WTC11 (cell line): Measurements from ENCODE around the gene ARHGEF33.

Source experiments
- CTCF ChIP-seq: fragments of 200-600 bp; IDR thresholded peaks from 2 replicates; pipeline ENCODE4 v1.8.0; 2022; ENCODE audit warnings: antibody characterized with exemption
- IRF2 ChIP-seq: sonication (generic); formaldehyde crosslinking; IDR thresholded peaks from 2 replicates; pipeline ENCODE4 v1.8.0; 2022; ENCODE audit warnings: low read depth, missing genetic modification reagents, borderline replicate concordance
- MYBL2 ChIP-seq: sonication (generic); formaldehyde crosslinking; IDR thresholded peaks from 2 replicates; pipeline ENCODE4 v1.8.1; 2023; ENCODE audit warnings: mild to moderate bottlenecking, moderate library complexity, missing genetic modification reagents
- NFYB ChIP-seq: sonication (generic); formaldehyde crosslinking; conservative IDR thresholded peaks from 2 replicates; pipeline ENCODE4 v1.8.0; 2022; ENCODE audit warnings: low read depth, missing genetic modification reagents
- NR3C1 ChIP-seq: sonication (generic); formaldehyde crosslinking; conservative IDR thresholded peaks from 2 replicates; pipeline ENCODE4 v1.8.1; 2023; ENCODE audit warnings: low read depth, mild to moderate bottlenecking, missing genetic modification reagents
- SMAD3 ChIP-seq: sonication (generic); formaldehyde crosslinking; IDR thresholded peaks from 2 replicates; pipeline ENCODE4 v1.8.0; 2022; ENCODE audit warnings: missing genetic modification reagents, mild to moderate bottlenecking, borderline replicate concordance
- TEAD4 ChIP-seq: sonication (generic); formaldehyde crosslinking; IDR thresholded peaks from 2 replicates; pipeline ENCODE4 v1.8.0; 2022; ENCODE audit warnings: mild to moderate bottlenecking, missing genetic modification reagents
- ZMAT4 ChIP-seq: fragments of 250-450 bp; sonication (Bioruptor Pico); IDR thresholded peaks from 2 replicates; pipeline ENCODE4 v1.9.0; 2021; ENCODE audit warnings: mild to moderate bottlenecking
- TF ChIP-seq, protein P1 (sequence below): sonication (generic); formaldehyde crosslinking; IDR thresholded peaks from 2 replicates; pipeline ENCODE4 v1.8.0; 2023; ENCODE audit warnings: mild to moderate bottlenecking, missing genetic modification reagents
- TF ChIP-seq, protein P2 (sequence below): sonication (generic); formaldehyde crosslinking; IDR thresholded peaks from 2 replicates; pipeline ENCODE4 v1.8.1; 2022; ENCODE audit warnings: mild to moderate bottlenecking, moderate library complexity, missing genetic modification reagents
- TF ChIP-seq, protein P3 (sequence below): sonication (generic); formaldehyde crosslinking; IDR thresholded peaks from 2 replicates; pipeline ENCODE4 v1.8.1; 2022; ENCODE audit warnings: low read depth, missing genetic modification reagents, borderline replicate concordance

GRCh38 chr2:38968021-38968420, 78.3 kb downstream of the ARHGEF33 start:
- TF ChIP-seq CTCF (no peak), NFYB (no peak), TEAD4 (CRISPR knock-in tag) (no peak), MYBL2 (CRISPR knock-in tag) (no peak), SMAD3 (CRISPR knock-in tag) (no peak), ZMAT4 (no peak), IRF2 (CRISPR knock-in tag) (no peak), NR3C1 (CRISPR knock-in tag) (no peak)
- TF ChIP-seq, protein P1, sequence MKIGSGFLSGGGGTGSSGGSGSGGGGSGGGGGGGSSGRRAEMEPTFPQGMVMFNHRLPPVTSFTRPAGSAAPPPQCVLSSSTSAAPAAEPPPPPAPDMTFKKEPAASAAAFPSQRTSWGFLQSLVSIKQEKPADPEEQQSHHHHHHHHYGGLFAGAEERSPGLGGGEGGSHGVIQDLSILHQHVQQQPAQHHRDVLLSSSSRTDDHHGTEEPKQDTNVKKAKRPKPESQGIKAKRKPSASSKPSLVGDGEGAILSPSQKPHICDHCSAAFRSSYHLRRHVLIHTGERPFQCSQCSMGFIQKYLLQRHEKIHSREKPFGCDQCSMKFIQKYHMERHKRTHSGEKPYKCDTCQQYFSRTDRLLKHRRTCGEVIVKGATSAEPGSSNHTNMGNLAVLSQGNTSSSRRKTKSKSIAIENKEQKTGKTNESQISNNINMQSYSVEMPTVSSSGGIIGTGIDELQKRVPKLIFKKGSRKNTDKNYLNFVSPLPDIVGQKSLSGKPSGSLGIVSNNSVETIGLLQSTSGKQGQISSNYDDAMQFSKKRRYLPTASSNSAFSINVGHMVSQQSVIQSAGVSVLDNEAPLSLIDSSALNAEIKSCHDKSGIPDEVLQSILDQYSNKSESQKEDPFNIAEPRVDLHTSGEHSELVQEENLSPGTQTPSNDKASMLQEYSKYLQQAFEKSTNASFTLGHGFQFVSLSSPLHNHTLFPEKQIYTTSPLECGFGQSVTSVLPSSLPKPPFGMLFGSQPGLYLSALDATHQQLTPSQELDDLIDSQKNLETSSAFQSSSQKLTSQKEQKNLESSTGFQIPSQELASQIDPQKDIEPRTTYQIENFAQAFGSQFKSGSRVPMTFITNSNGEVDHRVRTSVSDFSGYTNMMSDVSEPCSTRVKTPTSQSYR = no peak
- TF ChIP-seq, protein P2, sequence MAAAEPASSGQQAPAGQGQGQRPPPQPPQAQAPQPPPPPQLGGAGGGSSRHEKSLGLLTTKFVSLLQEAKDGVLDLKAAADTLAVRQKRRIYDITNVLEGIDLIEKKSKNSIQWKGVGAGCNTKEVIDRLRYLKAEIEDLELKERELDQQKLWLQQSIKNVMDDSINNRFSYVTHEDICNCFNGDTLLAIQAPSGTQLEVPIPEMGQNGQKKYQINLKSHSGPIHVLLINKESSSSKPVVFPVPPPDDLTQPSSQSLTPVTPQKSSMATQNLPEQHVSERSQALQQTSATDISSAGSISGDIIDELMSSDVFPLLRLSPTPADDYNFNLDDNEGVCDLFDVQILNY (CRISPR knock-in tag) = no peak
- TF ChIP-seq, protein P3, sequence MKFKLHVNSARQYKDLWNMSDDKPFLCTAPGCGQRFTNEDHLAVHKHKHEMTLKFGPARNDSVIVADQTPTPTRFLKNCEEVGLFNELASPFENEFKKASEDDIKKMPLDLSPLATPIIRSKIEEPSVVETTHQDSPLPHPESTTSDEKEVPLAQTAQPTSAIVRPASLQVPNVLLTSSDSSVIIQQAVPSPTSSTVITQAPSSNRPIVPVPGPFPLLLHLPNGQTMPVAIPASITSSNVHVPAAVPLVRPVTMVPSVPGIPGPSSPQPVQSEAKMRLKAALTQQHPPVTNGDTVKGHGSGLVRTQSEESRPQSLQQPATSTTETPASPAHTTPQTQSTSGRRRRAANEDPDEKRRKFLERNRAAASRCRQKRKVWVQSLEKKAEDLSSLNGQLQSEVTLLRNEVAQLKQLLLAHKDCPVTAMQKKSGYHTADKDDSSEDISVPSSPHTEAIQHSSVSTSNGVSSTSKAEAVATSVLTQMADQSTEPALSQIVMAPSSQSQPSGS (CRISPR knock-in tag) = no peak
